ENCODE measurements around the gene CDC27.

GRCh38 chr17:47231334-47231733 lies 42.2 kb upstream of the CDC27 start:
- no peak for TF ChIP-seq CTCF (conservative IDR thresholded peaks at IDR 0.05; ENCODE audit: low read depth, low read length)
- no peak for TF ChIP-seq EZH2 (IDR thresholded peaks at IDR 0.05; ENCODE audit: borderline replicate concordance, low read depth, low read length, poor library complexity, severe bottlenecking)
